ENCODE results near the gene USH1C.

DNA sequence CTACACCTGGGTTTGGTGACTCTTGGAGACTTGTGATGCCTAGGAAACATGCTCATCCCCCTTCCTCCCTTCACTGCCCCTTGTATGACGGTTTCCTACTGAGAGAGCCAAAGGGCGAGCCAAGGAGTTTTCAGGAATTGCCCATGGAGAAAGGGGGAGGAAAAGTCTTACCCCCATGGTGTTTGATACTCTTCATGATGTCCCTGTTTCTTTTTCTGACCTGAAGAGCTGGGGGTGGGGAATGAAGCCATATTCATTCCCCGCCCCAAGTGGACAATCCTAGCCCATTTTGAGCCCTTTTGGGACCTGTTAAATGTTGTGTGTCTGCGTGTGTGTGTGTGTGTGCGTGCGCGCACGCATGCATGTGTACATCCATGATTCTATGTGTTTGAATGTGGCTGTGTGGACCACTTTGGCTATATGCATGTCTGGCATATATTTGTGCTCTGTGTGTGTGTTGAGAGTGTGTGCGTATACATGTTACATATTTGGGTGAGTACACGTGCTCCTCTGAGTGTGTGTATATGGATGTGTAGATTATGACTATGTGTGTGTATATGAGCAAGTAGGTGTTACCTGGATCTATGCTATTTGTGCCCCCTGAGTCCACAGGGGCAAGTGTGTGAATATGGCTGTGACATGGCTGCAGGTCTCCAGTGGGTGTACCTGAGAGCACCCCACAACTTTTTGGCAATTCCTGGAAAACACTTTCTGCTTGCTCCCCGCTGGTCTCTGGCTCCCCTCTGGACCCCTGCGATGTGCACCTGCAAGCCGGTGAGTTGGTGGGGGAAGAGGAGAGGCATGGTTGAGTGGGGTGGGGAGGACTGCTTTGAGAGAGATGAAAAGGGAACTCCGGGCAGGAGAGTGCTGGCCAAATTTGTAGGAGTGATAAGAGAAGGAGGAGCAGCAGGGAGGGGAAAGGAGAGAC lies 27.5 kb upstream of the USH1C start:
- TF ChIP-seq, protein P1, sequence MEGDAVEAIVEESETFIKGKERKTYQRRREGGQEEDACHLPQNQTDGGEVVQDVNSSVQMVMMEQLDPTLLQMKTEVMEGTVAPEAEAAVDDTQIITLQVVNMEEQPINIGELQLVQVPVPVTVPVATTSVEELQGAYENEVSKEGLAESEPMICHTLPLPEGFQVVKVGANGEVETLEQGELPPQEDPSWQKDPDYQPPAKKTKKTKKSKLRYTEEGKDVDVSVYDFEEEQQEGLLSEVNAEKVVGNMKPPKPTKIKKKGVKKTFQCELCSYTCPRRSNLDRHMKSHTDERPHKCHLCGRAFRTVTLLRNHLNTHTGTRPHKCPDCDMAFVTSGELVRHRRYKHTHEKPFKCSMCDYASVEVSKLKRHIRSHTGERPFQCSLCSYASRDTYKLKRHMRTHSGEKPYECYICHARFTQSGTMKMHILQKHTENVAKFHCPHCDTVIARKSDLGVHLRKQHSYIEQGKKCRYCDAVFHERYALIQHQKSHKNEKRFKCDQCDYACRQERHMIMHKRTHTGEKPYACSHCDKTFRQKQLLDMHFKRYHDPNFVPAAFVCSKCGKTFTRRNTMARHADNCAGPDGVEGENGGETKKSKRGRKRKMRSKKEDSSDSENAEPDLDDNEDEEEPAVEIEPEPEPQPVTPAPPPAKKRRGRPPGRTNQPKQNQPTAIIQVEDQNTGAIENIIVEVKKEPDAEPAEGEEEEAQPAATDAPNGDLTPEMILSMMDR (IDR thresholded peaks at IDR 0.05 in 8 of 11, conservative IDR thresholded peaks at IDR 0.05 in 3 of 11) = no peak
- TF ChIP-seq POLR2A (IDR thresholded peaks at IDR 0.05) = no peak

All from spleen (tissue), 7 donors.